Caki2 (cell line): Measurements from ENCODE around the gene H6PD. TPM values are rescaled to one million over a fixed set of nuclear protein-coding genes. Genes with fewer than 3 reads are reported as not detected.

Experiments used
- DNase-seq: peaks from one replicate; pipeline ENCODE4 v3.0.0-alpha.2; 2015; ENCODE audit warnings: low read depth
- in situ Hi-C: cut with HindIII; loops from 2 replicates; pipeline ENCODE4 v1.10.0; 2016; ENCODE audit warnings: low sequenced_read_pairs, low pct_unique_long_range_greater_than_20kb, mixed read lengths
- total RNA-seq: library from RNA; depleted of rRNA; stranded (reverse); fragments of >200 nt; shearing (Covaris generic); gene quantifications from 2 replicates; pipeline ENCODE4 v1.2.3, GENCODE V29; 2014; ENCODE audit warnings: low replicate concordance

H6PD gene
- total RNA-seq, 1 experiment from 2014 or later: 18.5 TPM

- no peak for DNase-seq
- in situ Hi-C loops: no loop called here
Measured at GRCh38 chr1:9235560-9235959, 986 bp downstream of the H6PD start.

GRCh38 chr1:9238134-9238533 is 3.6 kb downstream of the H6PD start:
- in situ Hi-C loops: no loop called here
- no peak for DNase-seq

DNA sequence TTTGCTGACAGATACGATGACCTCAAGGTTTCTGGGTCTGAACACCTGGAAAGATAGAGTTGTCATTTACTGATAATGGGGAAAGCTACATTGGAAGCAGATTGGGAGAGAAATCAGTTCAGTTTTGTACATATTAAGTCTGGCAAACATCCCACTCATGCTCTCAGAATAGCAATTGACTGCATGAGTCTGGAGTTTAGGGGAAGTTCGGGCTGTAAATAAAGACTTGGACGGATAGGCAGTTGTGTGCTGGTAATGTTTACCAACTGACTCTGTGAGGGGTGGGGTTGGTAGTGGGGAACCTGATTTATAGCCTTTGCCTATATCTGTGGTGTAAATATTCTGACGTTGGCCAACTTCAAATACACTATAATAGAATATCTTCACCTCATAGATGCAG is 4.0 kb downstream of the H6PD start:
- DNase-seq: no peak
- in situ Hi-C loops: no loop called here

GRCh38 chr1:9239622-9240401 is 5.2 kb downstream of the H6PD start:
- in situ Hi-C loops: no loop called here
- DNase-seq: no peak

- in situ Hi-C loops: no loop called here
- DNase-seq: no peak
Measured at GRCh38 chr1:9240914-9241820, 6.6 kb downstream of the H6PD start.

DNA sequence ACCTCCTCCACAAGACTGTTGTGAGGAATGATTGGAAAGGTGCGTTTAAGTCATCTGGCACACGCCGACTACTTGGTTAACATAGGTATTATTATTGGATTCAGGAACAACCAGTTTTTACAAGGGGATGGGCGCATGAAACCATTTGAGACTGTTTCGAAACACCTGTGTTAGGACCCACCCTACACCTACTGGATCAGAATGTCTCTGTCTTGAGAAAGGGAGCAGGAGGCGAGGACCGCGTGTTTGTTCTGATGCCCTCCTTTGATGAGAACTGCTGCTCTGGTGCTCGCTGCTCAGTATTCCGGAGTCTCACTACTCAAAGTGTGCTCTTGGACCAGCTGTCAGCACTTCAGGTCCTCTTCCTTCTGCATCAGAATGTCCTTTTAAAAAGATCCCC is 7.3 kb downstream of the H6PD start:
- no peak for DNase-seq
- in situ Hi-C loops: no loop called here

- in situ Hi-C loops: no loop called here
- DNase-seq: no peak
Measured at GRCh38 chr1:9242338-9242969, 7.9 kb downstream of the H6PD start.

DNA sequence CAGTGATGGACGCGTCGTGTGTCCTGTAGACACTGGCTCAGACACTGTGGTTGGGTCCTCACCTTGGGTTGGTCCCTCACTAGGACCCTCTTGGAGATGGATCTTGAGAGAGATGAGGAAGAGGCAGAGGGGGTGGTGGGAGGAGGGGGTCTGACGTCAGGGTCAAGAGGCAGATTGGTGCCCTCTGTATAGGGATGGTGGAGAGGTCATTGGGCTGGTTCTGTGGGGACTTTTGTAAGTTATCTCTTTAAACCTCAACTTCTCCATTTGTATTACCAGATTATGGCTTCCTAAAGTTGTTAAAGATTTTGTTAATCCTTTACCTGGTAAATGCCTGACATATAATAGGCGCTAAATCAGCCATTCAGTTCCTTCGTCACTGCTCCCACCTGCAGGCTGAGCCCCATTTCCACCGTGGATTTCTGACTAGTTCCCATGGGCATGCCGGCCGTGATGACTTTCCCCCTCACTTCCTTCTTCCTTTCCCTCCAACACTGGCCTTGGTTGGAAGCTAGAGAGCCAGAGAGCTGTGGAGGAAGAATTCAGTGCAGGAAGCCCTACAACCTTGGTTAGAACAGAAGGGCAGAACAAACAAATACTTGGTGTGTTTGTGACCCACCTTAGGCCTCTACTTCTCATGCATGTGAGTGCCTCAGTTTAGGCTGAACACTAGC is 8.6 kb downstream of the H6PD start:
- in situ Hi-C loops: no loop called here
- no peak for DNase-seq

GRCh38 chr1:9244501-9245229 is 10.1 kb downstream of the H6PD start:
- DNase-seq: no peak
- in situ Hi-C loops: no loop called here

DNA sequence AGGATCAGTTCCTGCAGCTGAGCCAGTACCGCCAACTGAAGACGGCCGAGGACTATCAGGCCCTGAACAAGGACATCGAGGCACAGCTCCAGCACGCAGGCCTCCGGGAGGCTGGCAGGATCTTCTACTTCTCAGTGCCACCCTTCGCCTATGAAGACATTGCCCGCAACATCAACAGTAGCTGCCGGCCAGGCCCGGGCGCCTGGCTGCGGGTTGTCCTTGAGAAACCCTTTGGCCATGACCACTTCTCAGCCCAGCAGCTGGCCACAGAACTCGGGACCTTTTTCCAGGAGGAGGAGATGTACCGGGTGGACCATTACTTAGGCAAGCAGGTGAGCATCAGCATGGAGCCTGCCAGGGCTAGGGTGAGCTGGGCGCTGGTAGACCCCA is 10.7 kb downstream of the H6PD start:
- no peak for DNase-seq
- in situ Hi-C loops: no loop called here

DNA sequence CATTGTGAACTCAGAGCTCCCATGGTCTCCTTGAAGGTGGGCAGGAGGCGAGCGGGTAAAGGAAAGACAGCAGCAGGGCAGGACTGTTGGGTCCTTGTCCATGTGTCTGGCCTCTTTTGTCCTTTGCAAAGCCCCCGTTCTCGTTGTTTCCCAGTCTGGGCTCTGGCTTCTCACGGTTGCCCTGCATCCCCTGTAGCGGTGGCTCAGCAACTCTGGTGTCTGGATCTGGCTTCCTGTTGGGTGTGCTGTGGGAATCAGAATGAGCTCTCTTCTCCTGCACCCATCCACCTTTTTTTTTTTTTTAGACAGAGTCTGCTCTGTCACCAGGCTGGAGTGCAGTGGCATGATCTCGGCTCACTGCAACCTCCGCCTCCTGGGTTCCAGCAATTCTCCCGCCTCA is 11.1 kb downstream of the H6PD start:
- no peak for DNase-seq
- in situ Hi-C loops: no loop called here

GRCh38 chr1:9246215-9246614 is 11.6 kb downstream of the H6PD start:
- no peak for DNase-seq
- in situ Hi-C loops: no loop called here

- no peak for DNase-seq
- in situ Hi-C loops: no loop called here
Measured at GRCh38 chr1:9246841-9247785, 12.5 kb downstream of the H6PD start.

DNA sequence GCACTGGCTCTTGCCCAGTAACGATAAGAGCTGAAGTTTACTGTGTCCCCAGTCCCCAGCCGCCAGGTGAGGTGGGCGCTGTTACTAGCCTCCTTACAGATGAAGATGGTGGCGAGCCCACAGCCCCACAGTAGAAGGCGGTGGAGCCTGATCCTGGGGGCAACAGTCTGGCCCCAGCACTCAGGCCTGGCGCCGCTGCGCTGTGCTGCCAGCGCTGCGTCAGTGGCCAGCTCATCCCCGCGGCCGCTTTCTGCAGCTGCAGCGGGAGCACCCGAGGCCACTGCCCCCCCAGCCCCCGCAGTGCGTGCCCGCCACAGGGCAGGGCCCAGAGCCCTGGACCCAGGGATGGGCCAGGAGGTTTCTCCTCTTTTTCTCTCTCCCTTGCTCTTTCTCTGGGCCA is 13.3 kb downstream of the H6PD start:
- in situ Hi-C loops: no loop called here
- no peak for DNase-seq

DNA sequence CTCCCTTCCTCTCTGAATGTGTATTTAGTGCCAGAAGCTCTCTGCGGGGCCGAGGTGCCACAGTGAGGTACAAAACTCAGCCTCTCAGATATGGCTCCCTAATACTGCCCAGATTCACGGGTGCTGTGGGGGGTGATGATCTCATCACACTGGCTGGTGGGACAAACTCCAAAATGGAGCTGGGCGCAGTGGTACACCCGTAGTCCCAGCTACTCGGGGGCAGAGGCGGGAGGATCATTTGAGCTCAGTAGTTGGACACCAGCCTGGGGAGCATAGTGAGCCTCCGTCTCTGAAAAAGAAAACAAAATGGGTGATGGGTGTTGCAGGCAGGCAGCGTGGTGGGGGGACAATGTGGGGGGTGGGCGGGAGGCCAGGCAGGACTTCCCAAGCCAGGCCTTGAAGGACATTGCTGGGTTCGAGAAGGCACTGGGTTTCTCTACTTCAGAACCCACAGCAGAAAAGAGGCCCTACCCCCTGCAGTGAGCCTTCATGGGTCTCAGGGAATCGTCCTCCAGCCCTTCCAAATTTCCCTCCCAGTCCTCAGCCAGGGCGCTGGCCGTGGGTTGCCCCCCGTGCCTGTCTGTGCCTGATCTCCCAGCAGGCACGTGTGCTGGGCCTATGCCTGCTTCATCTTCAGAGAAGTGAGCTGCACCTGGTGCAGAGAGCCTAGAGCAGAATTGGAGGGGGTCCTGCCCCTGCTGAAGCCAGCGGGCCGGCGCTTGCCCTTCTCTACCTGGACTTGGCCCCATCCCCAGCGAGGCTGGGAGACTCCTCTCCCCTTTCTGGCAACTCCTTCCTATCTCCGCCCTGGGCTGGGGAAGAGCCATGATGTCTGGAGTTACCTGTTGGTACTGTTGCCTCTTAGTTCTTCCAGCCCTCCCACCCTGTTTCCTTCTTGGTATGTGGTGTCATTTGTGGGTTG is 14.0 kb downstream of the H6PD start:
- in situ Hi-C loops: no loop called here
- DNase-seq: no peak

DNA sequence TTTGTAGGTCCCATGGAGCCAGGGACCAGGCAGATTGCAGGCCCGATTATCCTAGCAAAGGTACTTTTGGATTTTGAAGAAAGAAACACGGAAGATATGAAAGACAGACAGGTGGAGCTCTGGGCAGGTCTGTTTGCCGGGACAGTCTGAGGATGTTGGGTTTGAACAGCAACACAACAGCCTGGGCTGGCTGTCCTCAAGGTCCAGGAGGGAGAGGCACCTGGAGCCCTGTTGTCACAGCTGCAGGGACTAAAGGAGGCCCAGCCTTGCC is 14.6 kb downstream of the H6PD start:
- in situ Hi-C loops: no loop called here
- DNase-seq: no peak
